GM21447 (cell line): ENCODE results near the gene NCOA5.
A peak's percentile ranks its signal among the peaks of the same experiment; 100 is the strongest.
"Not testable (repeated sequence)": the region's sequence is repeated elsewhere in the genome, so short reads cannot be mapped to it uniquely, and the experiment has no call there.

ENCODE experiments used
- ATAC-seq: cut with Tn5 transposase; IDR thresholded peaks from one replicate; pipeline ENCODE4 v1.9.1; 2021; ENCODE audit not compliant: unreplicated experiment

Gene NCOA5

GRCh38 chr20:46121184-46121930 lies 31.6 kb upstream of the NCOA5 start:
- no peak for ATAC-seq

GRCh38 chr20:46120136-46120535 lies 30.4 kb upstream of the NCOA5 start:
- ATAC-seq: no peak

DNA sequence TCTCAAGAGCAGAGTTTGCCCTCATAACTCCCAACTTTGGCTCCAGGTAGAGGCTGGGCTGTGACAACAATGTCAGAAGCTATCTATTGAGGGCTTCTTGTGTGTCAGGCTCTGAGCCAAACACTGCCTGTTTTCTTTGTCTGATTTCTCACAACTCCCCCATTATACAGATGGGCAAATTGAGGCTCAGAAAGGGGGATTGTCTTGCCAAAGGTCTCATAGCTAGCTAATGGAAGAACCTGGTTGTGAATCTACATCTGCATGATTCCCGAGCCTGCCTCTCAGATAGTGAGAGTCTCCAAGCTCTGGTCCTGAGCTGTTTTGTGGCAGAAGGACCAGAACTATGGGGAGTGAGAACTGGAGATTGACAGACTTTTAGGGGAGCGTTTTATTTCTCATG lies 29.8 kb upstream of the NCOA5 start:
- ATAC-seq: no peak

DNA sequence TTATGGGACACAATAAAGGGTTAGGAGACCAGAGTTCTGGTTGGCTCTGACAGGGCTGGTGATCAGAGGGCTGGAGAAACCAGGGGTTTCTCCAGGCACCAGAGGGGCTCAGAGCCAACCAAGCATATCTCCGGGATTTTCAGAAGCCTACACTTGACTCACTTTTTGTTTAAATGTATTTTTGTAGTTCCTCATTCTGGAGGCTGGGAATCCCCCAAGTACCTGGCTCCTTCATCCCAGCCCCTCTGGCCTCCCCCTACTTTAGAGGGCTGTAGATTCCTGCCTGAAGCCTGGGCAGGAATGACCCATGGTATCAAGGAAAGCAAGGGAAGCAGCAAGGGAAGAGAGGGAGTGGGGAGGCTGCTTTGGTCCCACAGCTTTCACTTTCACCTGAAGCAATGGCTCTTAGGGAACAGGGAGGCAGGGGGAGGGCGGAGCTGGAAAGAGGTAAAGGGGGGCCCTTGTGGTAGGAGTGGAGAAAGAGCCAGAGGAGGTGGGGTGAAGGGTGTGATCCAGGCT lies 29.3 kb upstream of the NCOA5 start:
- peak; percentile 41 for ATAC-seq

GRCh38 chr20:46118481-46119020 lies 28.8 kb upstream of the NCOA5 start:
- ATAC-seq: peak; percentile 45

- ATAC-seq: peak; percentile 65
Measured at GRCh38 chr20:46117704-46118467, 28.1 kb upstream of the NCOA5 start, which contains the start of gene CD40. TSS of gene CD40 (plus strand) at chr20:46118314. CDS start at chr20:46118344, 30 bp downstream.

DNA sequence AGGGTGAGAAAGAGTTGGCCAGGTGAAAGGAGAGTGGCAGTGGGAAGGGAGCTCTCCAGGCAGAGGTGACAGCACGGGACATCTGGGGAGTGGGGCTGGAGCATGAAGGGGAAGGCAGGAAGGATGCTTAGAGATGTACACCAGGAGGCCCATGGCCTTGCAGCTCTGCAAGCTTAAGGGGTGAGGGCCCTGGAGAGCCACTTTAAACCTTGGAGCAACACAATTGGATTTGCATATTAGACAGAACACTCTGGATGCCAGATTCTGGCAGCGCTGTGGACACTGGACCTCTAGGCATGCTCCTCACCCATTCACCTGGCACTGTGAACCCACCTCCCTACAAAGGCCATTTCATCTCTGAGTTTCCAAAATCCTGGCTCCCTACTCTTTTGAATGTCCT lies 24.7 kb upstream of the NCOA5 start:
- ATAC-seq: no peak

DNA sequence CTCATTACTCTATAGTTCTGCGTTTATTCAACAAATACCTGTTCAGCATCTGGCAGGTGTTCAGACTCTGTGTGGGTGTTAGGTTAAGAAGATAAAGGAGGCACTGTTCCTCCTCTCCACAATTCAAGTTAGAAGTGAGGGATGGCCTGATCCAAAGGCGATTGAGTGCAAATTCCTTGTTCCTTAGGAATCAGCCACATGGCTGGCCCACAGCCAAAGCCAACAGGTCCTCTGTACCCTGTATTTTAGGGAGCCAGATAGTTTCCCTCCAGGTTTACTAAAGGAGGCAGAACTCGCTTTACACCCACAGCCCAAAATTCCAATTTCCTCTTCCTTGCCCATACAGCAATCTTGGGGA lies 23.3 kb upstream of the NCOA5 start:
- no peak for ATAC-seq

GRCh38 chr20:46112430-46113112 lies 22.8 kb upstream of the NCOA5 start:
- no peak for ATAC-seq

DNA sequence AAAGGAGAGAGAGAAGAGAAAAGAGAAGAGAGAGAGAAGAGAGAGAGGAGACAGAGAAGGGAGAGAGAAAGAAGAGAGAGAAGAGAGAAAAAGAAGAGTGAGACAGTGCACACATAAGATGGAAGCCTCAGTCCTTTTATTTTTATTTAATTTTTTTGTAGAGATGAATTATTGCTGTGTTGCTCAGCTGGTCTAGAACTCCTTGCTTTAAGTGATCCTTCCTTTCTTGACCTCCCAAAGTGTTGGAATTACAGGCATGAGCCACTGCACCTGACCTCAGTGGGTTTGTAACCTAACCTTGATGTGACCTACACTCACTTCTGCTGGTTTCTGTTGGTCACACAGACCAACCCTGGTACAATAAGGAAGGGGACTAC lies 22.1 kb upstream of the NCOA5 start:
- ATAC-seq: no peak

GRCh38 chr20:46111028-46111835 lies 21.5 kb upstream of the NCOA5 start:
- peak; percentile 46 for ATAC-seq

- ATAC-seq: no peak
Measured at GRCh38 chr20:46108976-46109375, 19.2 kb upstream of the NCOA5 start.

- peak; percentile 87 for ATAC-seq
Measured at GRCh38 chr20:46108435-46108841, 18.7 kb upstream of the NCOA5 start.

DNA sequence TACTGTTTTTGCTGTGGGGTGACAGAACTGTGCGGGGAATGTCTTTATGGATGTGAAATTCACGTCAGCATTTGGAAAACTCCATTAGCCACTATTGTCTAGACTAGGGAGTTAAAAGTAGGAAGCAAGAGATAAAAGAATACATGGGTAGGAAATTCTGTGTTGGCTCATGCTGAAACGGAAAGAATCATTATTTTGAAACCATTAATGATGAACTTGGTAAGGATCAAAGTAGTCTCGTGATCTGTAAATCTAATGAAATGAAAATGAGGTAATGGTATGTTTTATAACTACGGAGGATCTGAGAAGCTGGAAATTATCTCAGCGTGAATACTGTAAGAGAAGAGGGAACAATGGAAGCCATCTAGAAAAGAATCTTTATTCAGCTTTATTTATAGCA lies 17.3 kb upstream of the NCOA5 start:
- ATAC-seq: no peak

DNA sequence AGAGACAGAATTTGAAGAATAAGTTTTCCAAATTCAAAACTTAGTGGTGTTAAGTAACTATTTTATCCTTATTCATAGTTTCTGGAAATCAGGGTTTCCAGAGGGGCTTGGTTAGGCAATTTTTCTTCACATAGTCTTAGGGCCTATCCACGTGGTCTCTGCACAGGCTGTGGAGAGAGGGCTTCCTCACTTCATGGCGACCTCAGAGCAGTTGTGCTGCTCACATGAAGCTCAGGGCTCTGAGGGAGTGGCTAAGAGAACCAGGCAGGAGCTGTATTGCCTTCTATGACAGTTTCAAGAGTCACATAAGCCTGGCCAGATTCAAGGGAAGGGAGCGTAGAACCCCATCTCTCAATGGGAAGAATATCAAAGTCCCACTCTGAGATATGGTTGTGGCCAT lies 14.5 kb upstream of the NCOA5 start:
- no peak for ATAC-seq

DNA sequence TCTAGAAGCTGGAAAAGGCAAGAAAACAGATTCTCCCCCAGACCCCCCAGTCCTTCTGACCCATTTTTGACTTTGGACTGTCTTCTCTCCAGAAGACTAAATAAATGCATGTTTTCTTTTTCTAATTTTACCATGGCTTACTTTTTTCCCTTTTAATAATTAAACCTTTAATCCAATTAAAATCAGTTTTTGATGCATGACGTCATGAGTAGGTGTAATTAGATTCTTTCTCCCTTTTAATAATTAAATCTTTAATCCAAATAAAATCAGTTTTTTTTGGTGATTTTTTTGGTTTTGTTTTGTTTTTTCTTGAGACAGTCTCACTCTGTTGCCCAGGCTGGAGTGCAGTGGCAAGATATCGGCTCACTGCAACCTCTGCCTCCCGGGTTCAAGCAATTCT lies 13.2 kb upstream of the NCOA5 start:
- no peak for ATAC-seq

DNA sequence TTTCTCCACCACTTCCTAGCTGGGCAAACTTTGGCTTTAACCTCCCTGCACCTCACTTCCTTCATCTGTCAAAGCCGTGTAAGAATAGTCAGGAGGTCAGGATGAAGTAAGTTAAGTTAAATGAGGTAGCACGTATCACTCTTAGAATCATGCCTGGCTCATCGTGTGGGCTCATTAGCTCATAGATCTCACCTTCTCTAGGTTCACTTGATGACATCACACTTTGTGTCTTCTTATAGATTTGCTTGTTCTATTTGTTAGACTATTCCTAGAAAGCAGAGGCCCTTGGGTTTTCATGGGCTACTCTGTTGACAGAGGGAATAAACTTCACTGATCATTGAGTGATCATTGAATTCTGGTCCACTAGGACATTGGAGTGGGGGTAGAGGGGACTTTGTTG lies 12.2 kb upstream of the NCOA5 start:
- no peak for ATAC-seq

DNA sequence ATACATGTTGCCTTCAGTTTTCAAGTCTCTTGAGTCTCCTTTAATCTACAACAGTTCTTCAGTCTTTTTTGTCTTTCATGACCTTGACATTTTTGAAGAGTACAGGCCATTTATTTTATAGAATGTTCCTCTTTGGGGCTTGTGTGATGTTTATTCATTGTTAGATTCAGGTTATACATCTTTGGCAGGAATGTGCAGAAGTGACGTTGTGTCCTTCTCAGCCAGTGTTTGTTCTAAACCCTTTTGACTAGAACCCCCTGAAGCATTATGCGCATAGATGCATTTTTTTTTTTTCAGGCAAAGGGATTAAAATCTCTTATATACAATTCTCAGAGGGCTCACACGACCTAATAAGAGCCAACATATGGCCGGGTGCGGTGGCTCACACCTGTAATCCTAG lies 11.2 kb upstream of the NCOA5 start:
- ATAC-seq: no peak

DNA sequence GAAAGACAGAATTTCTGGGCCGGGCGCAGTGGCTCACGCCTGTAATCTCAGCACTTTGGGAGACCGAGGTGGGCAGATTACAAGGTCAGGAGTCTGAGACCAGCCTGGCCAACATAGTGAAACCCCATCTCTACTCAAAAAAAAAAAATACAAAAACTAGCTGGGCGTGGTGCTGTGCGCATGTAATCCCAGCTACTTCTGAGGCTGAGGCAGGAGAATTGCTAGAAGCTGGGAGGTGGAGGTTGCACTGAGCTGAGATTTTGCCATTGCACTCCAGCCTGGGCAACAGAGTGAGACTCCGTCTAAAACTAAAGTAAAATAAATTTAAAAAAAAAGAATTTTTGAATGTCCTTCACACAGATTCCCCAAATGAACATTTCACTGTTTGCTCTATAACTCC lies 10.7 kb upstream of the NCOA5 start:
- ATAC-seq: not testable (repeated sequence)

GRCh38 chr20:46099491-46100287 lies 9.9 kb upstream of the NCOA5 start:
- ATAC-seq: no peak
